ENCODE data around the gene RAPGEF6.
A peak's percentile ranks its signal among the peaks of the same experiment; 100 is the strongest.

RAPGEF6 gene

GRCh38 chr5:131392466-131393095, 242.4 kb downstream of the RAPGEF6 start:
- DNase-seq (ENCODE audit: insufficient read length, low spot score) (no peak), FAIRE-seq (no peak)
- TF ChIP-seq POLR2A (IDR thresholded peaks at IDR 0.05; ENCODE audit: low read depth, low read length) = no peak
- TF ChIP-seq POU2F2 (IDR thresholded peaks at IDR 0.05; ENCODE audit: low read depth, low read length) = no peak
- TF ChIP-seq SPI1 (IDR thresholded peaks at IDR 0.05; ENCODE audit: low read depth, low read length) = no peak
- TF ChIP-seq POLR2AphosphoS5 (IDR thresholded peaks at IDR 0.05; ENCODE audit: low read depth, low read length) = no peak
- TF ChIP-seq TAF1 (IDR thresholded peaks at IDR 0.05; ENCODE audit: low read depth, low read length) = no peak
- TF ChIP-seq PAX5 (IDR thresholded peaks at IDR 0.05; ENCODE audit: insufficient read depth, low read length, severe bottlenecking) = no peak

- FAIRE-seq (no peak), DNase-seq (ENCODE audit: insufficient read length, low spot score) (no peak)
- TF ChIP-seq TAF1 (IDR thresholded peaks at IDR 0.05; ENCODE audit: low read depth, low read length) (no peak), POLR2A (IDR thresholded peaks at IDR 0.05; ENCODE audit: low read depth, low read length) (no peak), PAX5 (IDR thresholded peaks at IDR 0.05; ENCODE audit: insufficient read depth, low read length, severe bottlenecking) (no peak), POU2F2 (IDR thresholded peaks at IDR 0.05; ENCODE audit: low read depth, low read length) (no peak), POLR2AphosphoS5 (IDR thresholded peaks at IDR 0.05; ENCODE audit: low read depth, low read length) (no peak), SPI1 (IDR thresholded peaks at IDR 0.05; ENCODE audit: low read depth, low read length) (no peak)
Observed at GRCh38 chr5:131389869-131390265, 245.2 kb downstream of the RAPGEF6 start.

- no peak for TF ChIP-seq TAF1 (IDR thresholded peaks at IDR 0.05; ENCODE audit: low read depth, low read length)
- TF ChIP-seq SPI1 (IDR thresholded peaks at IDR 0.05; ENCODE audit: low read depth, low read length) = peak; percentile 31; the same call in 1 of the 2 replicates
- DNase-seq (ENCODE audit: insufficient read length, low spot score) (no peak), FAIRE-seq (peak; percentile 35)
Observed at GRCh38 chr5:131389096-131389868, 245.7 kb downstream of the RAPGEF6 start.

GRCh38 chr5:131387255-131387654, 247.8 kb downstream of the RAPGEF6 start:
- TF ChIP-seq POLR2AphosphoS5 (IDR thresholded peaks at IDR 0.05; ENCODE audit: low read depth, low read length) (no peak; the same call in 1 of the 2 replicates), TAF1 (IDR thresholded peaks at IDR 0.05; ENCODE audit: low read depth, low read length) (no peak), SPI1 (IDR thresholded peaks at IDR 0.05; ENCODE audit: low read depth, low read length) (no peak), POU2F2 (IDR thresholded peaks at IDR 0.05; ENCODE audit: low read depth, low read length) (no peak), PAX5 (IDR thresholded peaks at IDR 0.05; ENCODE audit: insufficient read depth, low read length, severe bottlenecking) (no peak), POLR2A (IDR thresholded peaks at IDR 0.05; ENCODE audit: low read depth, low read length) (no peak)
- FAIRE-seq (no peak), DNase-seq (ENCODE audit: insufficient read length, low spot score) (no peak)

GRCh38 chr5:131386779-131387178, 248.2 kb downstream of the RAPGEF6 start:
- no peak for DNase-seq (ENCODE audit: insufficient read length, low spot score)
- TF ChIP-seq POLR2A (IDR thresholded peaks at IDR 0.05; ENCODE audit: low read depth, low read length) = no peak
- no peak for TF ChIP-seq TAF1 (IDR thresholded peaks at IDR 0.05; ENCODE audit: low read depth, low read length)
- no peak for TF ChIP-seq PAX5 (IDR thresholded peaks at IDR 0.05; ENCODE audit: insufficient read depth, low read length, severe bottlenecking)
- no peak for TF ChIP-seq POU2F2 (IDR thresholded peaks at IDR 0.05; ENCODE audit: low read depth, low read length)
- no peak for TF ChIP-seq SPI1 (IDR thresholded peaks at IDR 0.05; ENCODE audit: low read depth, low read length)
- no peak for FAIRE-seq

GRCh38 chr5:131386124-131386523, 248.9 kb downstream of the RAPGEF6 start:
- TF ChIP-seq SPI1 (IDR thresholded peaks at IDR 0.05; ENCODE audit: low read depth, low read length) (no peak), POLR2AphosphoS5 (IDR thresholded peaks at IDR 0.05; ENCODE audit: low read depth, low read length) (no peak), POU2F2 (IDR thresholded peaks at IDR 0.05; ENCODE audit: low read depth, low read length) (no peak), TAF1 (IDR thresholded peaks at IDR 0.05; ENCODE audit: low read depth, low read length) (no peak), POLR2A (IDR thresholded peaks at IDR 0.05; ENCODE audit: low read depth, low read length) (no peak)
- DNase-seq (ENCODE audit: insufficient read length, low spot score) = no peak
- no peak for FAIRE-seq

GRCh38 chr5:131384616-131385214, 250.3 kb downstream of the RAPGEF6 start:
- FAIRE-seq = no peak

GRCh38 chr5:131384173-131384572, 250.9 kb downstream of the RAPGEF6 start:
- DNase-seq (ENCODE audit: insufficient read length, low spot score) (no peak), FAIRE-seq (no peak)
- no peak for TF ChIP-seq POU2F2 (IDR thresholded peaks at IDR 0.05; ENCODE audit: low read depth, low read length)
- TF ChIP-seq SPI1 (IDR thresholded peaks at IDR 0.05; ENCODE audit: low read depth, low read length) = no peak
- no peak for TF ChIP-seq POLR2A (IDR thresholded peaks at IDR 0.05; ENCODE audit: low read depth, low read length)
- no peak for TF ChIP-seq POLR2AphosphoS5 (IDR thresholded peaks at IDR 0.05; ENCODE audit: low read depth, low read length)
- TF ChIP-seq TAF1 (IDR thresholded peaks at IDR 0.05; ENCODE audit: low read depth, low read length) = no peak
- TF ChIP-seq PAX5 (IDR thresholded peaks at IDR 0.05; ENCODE audit: insufficient read depth, low read length, severe bottlenecking) = no peak

More at GRCh38 chr5:131384616-131385214, 250.3 kb downstream of the RAPGEF6 start:
- no peak for DNase-seq (ENCODE audit: insufficient read length, low spot score)
- no peak for TF ChIP-seq POLR2A (IDR thresholded peaks at IDR 0.05; ENCODE audit: low read depth, low read length)
- TF ChIP-seq POLR2AphosphoS5 (IDR thresholded peaks at IDR 0.05; ENCODE audit: low read depth, low read length) = no peak
- TF ChIP-seq POU2F2 (IDR thresholded peaks at IDR 0.05; ENCODE audit: low read depth, low read length) = no peak
- no peak for TF ChIP-seq TAF1 (IDR thresholded peaks at IDR 0.05; ENCODE audit: low read depth, low read length)
- TF ChIP-seq PAX5 (IDR thresholded peaks at IDR 0.05; ENCODE audit: insufficient read depth, low read length, severe bottlenecking) = no peak
- no peak for TF ChIP-seq SPI1 (IDR thresholded peaks at IDR 0.05; ENCODE audit: low read depth, low read length)
